Gastroesophageal sphincter (tissue), 3 donors: Measurements from ENCODE around the gene NAP1L4.

Experiments
- EP300 ChIP-seq: sonication (generic); formaldehyde crosslinking; IDR thresholded peaks from one replicate; pipeline ENCODE4 v1.6.1; 2017; ENCODE audit warnings: antibody characterized with exemption, mild to moderate bottlenecking
- TF ChIP-seq, protein P1 (sequence below), 4 experiments: fragments of 200-600 bp in 2 of 4; fragments of 450-650 bp in 2 of 4; sonication (generic) in 1 of 4; IDR thresholded peaks; one replicate each; pipeline ENCODE4 v1.5.1; 2017 to 2019; ENCODE audit warnings: antibody characterized with exemption in 4 of 4, mild to moderate bottlenecking in 2 of 4, moderate library complexity in 2 of 4

GRCh38 chr11:2989551-2989950, 2.6 kb downstream of the NAP1L4 start:
- TF ChIP-seq, protein P1, sequence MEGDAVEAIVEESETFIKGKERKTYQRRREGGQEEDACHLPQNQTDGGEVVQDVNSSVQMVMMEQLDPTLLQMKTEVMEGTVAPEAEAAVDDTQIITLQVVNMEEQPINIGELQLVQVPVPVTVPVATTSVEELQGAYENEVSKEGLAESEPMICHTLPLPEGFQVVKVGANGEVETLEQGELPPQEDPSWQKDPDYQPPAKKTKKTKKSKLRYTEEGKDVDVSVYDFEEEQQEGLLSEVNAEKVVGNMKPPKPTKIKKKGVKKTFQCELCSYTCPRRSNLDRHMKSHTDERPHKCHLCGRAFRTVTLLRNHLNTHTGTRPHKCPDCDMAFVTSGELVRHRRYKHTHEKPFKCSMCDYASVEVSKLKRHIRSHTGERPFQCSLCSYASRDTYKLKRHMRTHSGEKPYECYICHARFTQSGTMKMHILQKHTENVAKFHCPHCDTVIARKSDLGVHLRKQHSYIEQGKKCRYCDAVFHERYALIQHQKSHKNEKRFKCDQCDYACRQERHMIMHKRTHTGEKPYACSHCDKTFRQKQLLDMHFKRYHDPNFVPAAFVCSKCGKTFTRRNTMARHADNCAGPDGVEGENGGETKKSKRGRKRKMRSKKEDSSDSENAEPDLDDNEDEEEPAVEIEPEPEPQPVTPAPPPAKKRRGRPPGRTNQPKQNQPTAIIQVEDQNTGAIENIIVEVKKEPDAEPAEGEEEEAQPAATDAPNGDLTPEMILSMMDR (IDR thresholded peaks at IDR 0.05) = no peak
- TF ChIP-seq EP300 = no peak
